Fibroblast of peridontal ligament (primary cell): ENCODE results near the gene BCL2.

ENCODE experiments used
- DNase-seq: peaks from one replicate; pipeline ENCODE4 v3.0.0-alpha.2; 2010; ENCODE audit errors: extremely low read depth

BCL2 gene

DNA sequence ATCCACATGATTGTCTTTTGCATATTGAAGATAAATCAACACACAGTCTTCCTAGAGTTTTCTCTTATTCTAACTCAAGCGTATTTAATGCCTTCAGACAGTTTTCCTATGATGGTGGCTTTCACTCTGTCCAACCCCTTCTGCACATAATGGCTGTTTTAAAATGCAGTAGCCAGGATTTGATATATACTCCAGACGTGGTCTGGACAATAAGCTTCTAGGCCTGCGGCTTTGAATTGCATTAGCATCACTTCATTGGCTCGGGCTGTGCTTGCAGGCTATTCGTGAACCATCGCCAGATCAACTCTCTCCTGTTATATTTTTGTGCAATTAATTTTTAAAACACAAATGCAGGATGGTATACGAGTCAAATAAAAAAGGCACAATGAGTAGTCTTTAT, 235.3 kb downstream of the BCL2 start:
- DNase-seq, result no peak

DNA sequence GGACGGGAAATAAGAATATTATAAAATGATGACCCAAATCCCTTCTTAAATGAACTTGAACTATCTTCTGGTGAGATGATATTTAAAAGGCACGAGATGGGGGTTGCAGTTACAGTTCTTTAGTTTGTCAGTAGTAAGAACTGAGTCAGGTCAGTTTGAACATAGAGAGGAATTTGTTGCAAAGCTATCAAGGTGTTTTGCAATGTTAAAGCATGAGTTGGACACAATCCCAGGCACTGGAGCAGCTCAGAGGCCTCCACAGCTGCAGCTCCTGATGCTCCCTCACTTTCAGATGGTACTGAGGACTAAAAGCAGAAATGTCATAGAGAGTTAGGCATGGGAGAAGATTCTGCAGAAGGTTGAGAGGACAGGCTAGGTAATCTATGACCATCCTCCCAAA, 236.0 kb downstream of the BCL2 start:
- no peak for DNase-seq

DNA sequence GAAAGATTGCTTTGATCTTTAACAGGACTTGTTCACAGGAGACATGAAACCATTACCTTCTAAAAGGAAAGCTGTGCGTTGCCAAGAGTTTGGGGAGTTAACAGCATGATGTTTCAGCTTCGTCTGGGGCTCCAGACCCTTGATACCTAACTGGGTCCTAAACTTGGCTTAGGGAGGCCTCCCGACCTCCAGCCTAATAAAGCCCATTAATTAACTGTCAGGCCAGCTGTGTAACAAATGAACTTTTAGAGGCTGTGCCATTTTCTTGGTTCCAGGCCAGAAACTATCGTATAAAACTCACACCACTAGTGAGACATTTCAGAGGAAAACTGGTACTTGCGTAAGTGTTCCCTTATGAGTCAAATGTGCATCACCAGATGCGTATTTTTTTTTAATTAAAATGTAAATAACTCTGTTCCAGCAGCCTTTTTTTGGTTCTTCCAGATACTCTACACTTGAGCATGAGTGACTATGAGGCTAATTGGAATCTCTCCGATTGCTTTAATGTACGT, 236.5 kb downstream of the BCL2 start:
- DNase-seq, result no peak

DNA sequence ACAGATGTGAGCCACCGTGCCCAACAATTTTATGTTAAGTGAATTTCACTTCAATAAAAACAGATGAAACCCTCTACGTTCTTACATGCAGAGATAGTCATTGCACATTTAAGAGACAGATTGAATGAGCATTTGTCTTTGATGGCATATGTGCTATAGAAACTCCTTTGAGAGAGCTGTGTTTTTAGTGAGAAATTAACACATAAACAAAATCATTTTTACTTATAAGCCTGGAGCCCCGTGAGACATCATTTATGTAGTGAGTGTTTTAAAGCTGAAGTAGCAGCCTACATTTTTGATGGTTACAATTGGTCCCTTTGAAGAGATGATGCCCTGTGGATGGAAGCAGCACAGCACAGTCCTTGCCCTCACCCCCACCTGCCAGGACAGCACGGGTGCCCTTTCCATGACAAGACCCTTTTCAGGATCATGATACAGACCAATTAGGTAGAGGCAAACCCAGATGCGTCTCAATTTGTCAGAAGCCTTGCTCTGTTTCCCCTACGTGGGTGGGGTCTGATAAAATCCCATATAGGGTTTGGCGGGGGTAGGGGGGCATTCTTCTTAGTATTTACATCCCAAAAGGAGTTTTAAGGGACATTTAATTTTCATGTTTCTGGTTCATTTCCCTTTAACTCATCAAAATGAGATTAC, 237.1 kb downstream of the BCL2 start:
- DNase-seq, result no peak

DNA sequence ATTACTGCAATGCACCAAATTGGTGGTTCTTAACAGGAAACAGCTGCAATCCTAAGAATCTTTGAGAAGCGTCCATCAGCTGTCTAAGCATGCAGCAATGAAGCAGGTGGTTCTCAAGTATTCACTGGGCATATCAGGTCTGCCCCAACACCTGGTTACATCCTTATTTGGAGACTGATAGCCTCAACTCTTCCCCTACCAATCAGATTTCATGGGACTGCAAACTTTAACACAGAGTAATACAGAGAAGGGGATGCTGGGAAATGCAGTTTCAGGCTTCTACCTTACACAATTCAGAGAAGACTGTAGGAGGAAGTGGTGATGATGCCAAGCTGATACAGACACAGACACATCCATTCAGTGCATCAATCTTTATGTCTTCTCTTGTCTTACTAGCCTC, 240.5 kb downstream of the BCL2 start:
- no peak for DNase-seq

DNA sequence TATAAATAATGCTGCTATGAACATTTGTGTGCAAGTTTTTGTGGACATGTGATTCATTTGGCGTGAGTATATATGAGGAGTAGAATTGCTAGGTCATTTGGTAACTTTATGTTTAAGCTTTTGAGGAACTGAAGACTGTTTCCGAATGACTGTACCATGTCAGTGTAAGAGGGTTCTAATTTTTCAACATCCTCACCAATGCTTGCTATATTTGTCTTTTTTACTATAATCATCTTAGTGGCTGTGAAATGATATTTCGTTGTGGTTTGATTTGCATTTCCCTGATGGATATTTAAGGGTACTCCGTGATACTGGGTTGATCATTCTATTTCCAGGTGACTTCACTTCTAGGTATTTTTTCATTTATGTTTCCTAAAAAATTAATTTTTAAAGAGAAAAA, 241.1 kb downstream of the BCL2 start:
- no peak for DNase-seq

DNA sequence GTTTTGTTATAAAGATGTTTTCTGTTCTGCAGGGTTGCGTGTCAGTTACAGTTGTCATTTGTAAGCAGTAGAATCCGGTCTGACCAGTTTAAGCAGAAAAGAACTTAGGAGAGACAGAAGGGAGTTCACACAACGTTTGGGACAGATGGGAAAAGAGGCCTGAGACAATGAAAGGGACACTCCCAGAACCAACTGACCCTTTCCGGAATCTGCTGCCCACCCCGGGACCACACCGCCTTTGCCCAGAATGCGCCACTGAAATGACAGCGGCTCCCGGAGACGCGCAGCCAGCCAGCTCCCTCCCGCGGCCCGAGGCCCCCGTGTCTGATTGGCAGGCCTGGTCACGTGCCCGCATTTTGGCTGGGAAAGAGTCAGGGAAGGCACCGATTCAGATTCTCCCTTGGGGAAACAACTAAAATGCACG, 244.6 kb downstream of the BCL2 start:
- DNase-seq, result peak; percentile 31

DNA sequence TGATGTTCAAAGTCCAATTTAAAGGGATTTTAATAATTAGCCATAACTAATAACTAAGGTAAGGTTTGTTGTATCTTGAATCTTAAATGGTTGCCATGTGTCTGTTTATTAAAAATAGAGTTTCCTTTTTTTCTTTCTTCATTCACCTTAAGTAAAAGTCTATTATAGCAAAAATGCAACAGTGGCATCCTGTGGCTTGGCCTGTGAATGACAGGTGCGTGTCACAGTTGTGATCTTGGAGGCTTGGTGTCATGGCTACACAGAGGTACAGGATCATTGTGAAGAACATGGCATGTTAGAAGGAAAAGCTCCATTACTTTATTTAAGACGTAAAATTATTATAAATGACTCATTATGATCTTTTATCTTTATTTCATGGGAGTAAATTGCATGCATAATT, 246.1 kb downstream of the BCL2 start:
- no peak for DNase-seq
